HL-60 (cell line): ENCODE measurements around the gene SCIMP.
"Not testable (repeated sequence)": the region's sequence is repeated elsewhere in the genome, so short reads cannot be mapped to it uniquely, and the experiment has no call there.

Experiments used
- GABPA ChIP-seq: IDR thresholded peaks from 2 replicates; pipeline ENCODE4 v1.6.1; 2012; ENCODE audit warnings: low read depth
- SPI1 ChIP-seq: IDR thresholded peaks from 2 replicates; pipeline ENCODE4 v1.6.1; 2012; ENCODE audit warnings: low read depth, mild to moderate bottlenecking, borderline replicate concordance
- TF ChIP-seq, protein P1 (sequence below): IDR thresholded peaks from one replicate; pipeline ENCODE4 v1.5.1; 2011; ENCODE audit warnings: low read length, control low read depth, inconsistent platforms; ENCODE audit not compliant: insufficient read depth
- TF ChIP-seq, protein P2 (sequence below): IDR thresholded peaks from 2 replicates; pipeline ENCODE4 v1.6.1; 2012; ENCODE audit warnings: low read depth; ENCODE audit not compliant: insufficient replicate concordance

DNA sequence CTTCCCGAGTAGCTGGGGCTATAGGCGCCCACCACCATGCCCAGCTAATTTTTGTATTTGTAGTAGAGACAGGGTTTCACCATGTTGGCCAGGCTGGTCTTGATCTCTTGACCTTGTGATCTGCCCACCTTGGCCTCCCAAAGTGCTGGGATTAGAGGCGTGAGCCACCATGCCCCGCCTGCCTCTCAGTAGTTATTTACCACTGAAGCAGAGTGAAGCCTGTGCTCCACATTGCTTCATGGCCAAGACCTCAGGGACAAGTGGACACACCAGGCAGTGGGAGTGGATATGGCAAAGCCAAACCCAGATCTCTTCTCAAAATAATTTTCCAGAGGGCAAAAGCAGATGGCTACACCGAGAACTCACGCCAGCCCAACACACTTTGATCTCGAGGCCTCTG, 1.2 kb downstream of the SCIMP start:
- TF ChIP-seq, protein P1, sequence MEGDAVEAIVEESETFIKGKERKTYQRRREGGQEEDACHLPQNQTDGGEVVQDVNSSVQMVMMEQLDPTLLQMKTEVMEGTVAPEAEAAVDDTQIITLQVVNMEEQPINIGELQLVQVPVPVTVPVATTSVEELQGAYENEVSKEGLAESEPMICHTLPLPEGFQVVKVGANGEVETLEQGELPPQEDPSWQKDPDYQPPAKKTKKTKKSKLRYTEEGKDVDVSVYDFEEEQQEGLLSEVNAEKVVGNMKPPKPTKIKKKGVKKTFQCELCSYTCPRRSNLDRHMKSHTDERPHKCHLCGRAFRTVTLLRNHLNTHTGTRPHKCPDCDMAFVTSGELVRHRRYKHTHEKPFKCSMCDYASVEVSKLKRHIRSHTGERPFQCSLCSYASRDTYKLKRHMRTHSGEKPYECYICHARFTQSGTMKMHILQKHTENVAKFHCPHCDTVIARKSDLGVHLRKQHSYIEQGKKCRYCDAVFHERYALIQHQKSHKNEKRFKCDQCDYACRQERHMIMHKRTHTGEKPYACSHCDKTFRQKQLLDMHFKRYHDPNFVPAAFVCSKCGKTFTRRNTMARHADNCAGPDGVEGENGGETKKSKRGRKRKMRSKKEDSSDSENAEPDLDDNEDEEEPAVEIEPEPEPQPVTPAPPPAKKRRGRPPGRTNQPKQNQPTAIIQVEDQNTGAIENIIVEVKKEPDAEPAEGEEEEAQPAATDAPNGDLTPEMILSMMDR = not testable (repeated sequence)
- TF ChIP-seq, protein P2, sequence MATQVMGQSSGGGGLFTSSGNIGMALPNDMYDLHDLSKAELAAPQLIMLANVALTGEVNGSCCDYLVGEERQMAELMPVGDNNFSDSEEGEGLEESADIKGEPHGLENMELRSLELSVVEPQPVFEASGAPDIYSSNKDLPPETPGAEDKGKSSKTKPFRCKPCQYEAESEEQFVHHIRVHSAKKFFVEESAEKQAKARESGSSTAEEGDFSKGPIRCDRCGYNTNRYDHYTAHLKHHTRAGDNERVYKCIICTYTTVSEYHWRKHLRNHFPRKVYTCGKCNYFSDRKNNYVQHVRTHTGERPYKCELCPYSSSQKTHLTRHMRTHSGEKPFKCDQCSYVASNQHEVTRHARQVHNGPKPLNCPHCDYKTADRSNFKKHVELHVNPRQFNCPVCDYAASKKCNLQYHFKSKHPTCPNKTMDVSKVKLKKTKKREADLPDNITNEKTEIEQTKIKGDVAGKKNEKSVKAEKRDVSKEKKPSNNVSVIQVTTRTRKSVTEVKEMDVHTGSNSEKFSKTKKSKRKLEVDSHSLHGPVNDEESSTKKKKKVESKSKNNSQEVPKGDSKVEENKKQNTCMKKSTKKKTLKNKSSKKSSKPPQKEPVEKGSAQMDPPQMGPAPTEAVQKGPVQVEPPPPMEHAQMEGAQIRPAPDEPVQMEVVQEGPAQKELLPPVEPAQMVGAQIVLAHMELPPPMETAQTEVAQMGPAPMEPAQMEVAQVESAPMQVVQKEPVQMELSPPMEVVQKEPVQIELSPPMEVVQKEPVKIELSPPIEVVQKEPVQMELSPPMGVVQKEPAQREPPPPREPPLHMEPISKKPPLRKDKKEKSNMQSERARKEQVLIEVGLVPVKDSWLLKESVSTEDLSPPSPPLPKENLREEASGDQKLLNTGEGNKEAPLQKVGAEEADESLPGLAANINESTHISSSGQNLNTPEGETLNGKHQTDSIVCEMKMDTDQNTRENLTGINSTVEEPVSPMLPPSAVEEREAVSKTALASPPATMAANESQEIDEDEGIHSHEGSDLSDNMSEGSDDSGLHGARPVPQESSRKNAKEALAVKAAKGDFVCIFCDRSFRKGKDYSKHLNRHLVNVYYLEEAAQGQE = not testable (repeated sequence)
- TF ChIP-seq SPI1, GABPA: not testable (repeated sequence)
